ENCODE results near the gene LAPTM4A. TPM values are rescaled to one million over a fixed set of nuclear protein-coding genes. Genes with fewer than 3 reads are reported as not detected.

The LAPTM4A gene
- total RNA-seq, 1 donor from 2014 or later: 31.9 TPM

GRCh38 chr2:19989667-19990415, 61.6 kb downstream of the LAPTM4A start, which contains the start of gene WDR35:
Gene WDR35, minus strand, starts transcription at chr2:19990105. Its CDS starts 90 bp downstream, at chr2:19990015.
- intact Hi-C loops (cut with micrococcal nuclease): loop anchor here (1.0 to 5.0 kb wide), 9 partner anchors 25 to 1430 kb away; partner anchors contain the start of genes HS1BP3, LAPTM4A, RDH14 and TTC32

- intact Hi-C loops (cut with micrococcal nuclease): loop anchor here (1.0 to 2.0 kb wide), 2 partner anchors 33 to 1429 kb away; partner anchors contain the start of gene RDH14
Observed at GRCh38 chr2:19989342-19989666, 62.1 kb downstream of the LAPTM4A start.

DNA sequence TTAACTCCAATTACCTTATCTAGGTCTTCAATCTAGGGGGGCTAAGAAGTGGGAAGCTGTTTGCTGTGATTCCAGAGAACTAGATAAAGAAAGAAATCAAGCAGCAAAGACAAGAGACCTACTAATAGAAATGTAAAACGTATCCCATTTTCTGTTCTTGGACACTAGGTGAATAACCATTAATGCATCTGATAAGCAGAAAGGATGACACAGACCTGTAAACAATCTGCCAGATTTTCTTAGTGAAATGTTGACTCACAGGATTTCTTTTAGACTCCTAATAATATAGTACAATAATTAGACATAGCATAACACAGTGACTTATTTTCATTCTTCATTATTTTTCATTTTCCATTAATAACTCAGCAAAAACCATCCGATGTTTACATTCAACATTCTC, 62.8 kb downstream of the LAPTM4A start:
- intact Hi-C loops (cut with micrococcal nuclease): loop anchor here (2.0 kb wide), 1 partner anchor 32 kb away; no protein-coding TSS in a partner anchor

DNA sequence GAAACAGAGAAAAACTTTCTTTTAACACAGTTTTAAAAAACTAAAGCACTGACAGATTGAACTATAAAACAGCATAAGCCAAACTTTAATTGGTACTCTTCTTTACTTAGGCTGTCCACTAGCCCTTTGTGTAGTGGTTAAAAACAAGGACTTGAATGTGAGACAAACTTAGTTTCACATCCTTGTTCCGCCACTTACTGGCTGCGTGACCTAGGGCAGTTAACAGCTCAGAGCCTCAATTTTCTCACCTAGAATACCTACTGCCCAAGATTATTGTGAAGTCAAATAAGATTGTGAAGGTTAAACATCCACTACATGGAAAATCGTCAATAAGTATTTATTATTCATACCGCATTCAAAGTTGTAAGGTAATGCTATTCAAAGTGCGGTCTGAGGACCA, 63.5 kb downstream of the LAPTM4A start:
- intact Hi-C loops (cut with micrococcal nuclease): loop anchor here (2.0 kb wide), 1 partner anchor 31 kb away; no protein-coding TSS in a partner anchor

Other genes starting within 250 kb of the LAPTM4A start
- gene TTC32, start 149.6 kb downstream of the LAPTM4A start, total RNA-seq: 14.7 and 17.7 TPM in 2 replicates
- 4.1 and 5.1 TPM in 2 replicates for gene WDR35, start 61.5 kb downstream of the LAPTM4A start, total RNA-seq
- not detected in 2 replicates for gene MATN3, start 39.0 kb downstream of the LAPTM4A start, total RNA-seq
- 0.22 TPM in 1 of 2 replicates, not detected in the other for gene SDC1, start 173.5 kb upstream of the LAPTM4A start, total RNA-seq